C4-2B (cell line): ENCODE measurements around the gene MEF2C.

Experiments used
- H3K27ac ChIP-seq: fragments of 450-650 bp; 2 replicates; pipeline ENCODE4 v1.5.1; 2017
- ZFX ChIP-seq: fragments of 450-650 bp; IDR thresholded peaks from 2 replicates; pipeline ENCODE4 v1.6.1; 2017
- TF ChIP-seq, protein P1 (sequence below): fragments of 450-650 bp; conservative IDR thresholded peaks from 2 replicates; pipeline ENCODE4 v1.5.1; 2017; ENCODE audit warnings: mild to moderate bottlenecking

The MEF2C gene

DNA sequence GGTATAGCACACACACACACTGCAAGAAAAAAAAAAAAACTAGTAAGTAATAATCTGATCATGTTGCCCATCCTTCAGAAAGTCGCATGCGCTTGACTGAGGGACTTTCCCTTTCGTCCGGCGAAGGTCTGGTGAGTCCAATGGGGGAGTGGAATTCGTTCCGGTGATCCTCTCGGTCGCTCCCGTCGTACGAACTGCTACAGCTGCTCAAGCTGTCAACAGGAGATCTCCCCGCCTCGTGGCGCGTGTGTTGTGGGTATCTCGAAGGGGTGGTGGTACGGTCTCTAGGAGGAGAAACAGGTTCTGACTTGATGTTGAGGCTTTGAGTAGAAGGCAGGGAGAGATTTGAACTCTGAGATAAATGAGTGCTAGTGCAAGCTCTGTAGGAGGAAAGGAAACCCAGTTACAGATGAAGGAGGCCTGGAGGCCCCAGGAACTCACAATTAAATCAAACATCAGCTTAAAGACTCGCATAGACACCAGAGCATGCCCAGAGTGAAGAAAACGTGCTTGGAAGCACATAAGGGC lies 160.4 kb downstream of the MEF2C start:
- TF ChIP-seq, protein P1, sequence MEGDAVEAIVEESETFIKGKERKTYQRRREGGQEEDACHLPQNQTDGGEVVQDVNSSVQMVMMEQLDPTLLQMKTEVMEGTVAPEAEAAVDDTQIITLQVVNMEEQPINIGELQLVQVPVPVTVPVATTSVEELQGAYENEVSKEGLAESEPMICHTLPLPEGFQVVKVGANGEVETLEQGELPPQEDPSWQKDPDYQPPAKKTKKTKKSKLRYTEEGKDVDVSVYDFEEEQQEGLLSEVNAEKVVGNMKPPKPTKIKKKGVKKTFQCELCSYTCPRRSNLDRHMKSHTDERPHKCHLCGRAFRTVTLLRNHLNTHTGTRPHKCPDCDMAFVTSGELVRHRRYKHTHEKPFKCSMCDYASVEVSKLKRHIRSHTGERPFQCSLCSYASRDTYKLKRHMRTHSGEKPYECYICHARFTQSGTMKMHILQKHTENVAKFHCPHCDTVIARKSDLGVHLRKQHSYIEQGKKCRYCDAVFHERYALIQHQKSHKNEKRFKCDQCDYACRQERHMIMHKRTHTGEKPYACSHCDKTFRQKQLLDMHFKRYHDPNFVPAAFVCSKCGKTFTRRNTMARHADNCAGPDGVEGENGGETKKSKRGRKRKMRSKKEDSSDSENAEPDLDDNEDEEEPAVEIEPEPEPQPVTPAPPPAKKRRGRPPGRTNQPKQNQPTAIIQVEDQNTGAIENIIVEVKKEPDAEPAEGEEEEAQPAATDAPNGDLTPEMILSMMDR, result no peak
- TF ChIP-seq ZFX, result no peak
- no peak overlapping the region for H3K27ac ChIP-seq

DNA sequence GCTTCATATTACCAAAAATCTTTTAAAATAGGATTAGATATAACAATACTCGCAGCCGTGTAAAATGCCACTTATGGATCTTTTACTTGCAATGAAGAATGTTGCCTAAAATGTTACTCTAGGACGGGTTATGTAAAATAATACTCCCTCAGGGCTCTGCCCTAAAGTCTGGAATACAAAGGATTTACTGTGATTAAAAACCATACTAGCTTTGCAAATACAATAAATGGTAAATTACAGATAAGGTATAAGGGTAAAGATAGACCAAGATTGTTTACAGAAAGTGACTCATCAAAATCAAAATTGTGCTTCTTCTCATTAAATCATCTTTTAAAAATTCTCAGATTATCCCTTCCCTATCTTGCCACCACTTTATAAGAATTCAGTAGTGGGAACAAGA lies 163.6 kb downstream of the MEF2C start:
- no peak overlapping the region for H3K27ac ChIP-seq
- TF ChIP-seq ZFX, result no peak
- TF ChIP-seq, protein P1, result no peak

DNA sequence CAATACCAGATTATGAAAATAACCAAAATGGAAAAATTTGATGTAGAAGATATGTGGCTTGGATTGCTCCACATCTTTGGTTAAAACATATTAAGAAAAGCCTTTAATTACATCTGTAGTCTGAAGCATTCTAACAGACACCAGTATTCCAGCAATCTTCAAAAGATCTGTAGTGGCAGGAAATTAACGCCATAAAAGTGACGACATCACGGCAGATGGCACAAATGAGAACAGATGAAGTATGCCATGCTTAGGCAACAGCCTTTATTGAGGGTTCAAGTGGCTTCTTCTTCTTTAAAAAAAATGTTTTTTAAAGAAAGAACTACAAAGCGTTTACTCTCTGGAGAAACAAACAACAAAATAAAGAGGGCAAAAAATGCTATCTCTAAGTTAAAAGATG lies 164.2 kb downstream of the MEF2C start:
- no peak overlapping the region for H3K27ac ChIP-seq
- TF ChIP-seq, protein P1, result no peak
- TF ChIP-seq ZFX, result no peak

DNA sequence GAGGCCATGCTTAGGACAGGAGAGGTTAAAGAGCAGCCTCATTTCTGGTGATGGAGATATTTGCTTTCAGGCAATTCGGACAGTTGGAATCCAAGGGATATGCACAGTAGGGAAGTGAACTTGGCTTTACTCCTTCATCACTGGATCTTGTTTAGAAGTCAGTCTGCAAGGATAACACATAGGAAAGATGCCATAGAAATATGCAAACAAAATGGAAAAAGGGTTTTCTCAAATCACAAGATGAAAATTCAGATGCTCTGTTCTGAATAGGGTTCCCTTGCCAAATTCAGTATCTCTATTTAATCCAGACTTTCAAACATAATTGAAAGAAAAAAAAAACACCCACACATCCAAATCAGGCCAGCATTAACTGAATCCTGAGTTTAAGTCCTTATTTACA lies 166.9 kb downstream of the MEF2C start:
- no peak overlapping the region for H3K27ac ChIP-seq
- TF ChIP-seq, protein P1, result no peak
- no peak for TF ChIP-seq ZFX

DNA sequence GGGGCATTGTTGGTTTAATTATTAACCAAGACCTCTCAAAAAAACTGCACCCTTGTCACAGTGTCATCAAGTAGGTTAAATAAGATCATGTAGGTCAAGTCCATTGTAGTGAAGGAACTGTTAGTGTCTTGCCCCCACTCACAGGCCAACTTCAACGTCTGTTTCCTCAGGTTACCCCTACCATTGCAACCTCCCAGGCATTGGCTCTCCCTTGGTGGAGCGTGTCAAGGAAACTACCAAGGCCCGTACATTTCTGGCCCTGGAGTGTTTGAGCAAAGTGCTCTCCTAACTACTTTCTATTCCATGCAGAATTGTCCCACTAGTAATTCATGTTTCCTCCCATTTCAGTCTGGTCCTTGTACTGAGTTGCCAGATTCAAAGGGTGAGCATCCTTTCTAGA lies 167.5 kb downstream of the MEF2C start:
- no peak overlapping the region for H3K27ac ChIP-seq
- TF ChIP-seq ZFX, result no peak
- TF ChIP-seq, protein P1, result no peak

DNA sequence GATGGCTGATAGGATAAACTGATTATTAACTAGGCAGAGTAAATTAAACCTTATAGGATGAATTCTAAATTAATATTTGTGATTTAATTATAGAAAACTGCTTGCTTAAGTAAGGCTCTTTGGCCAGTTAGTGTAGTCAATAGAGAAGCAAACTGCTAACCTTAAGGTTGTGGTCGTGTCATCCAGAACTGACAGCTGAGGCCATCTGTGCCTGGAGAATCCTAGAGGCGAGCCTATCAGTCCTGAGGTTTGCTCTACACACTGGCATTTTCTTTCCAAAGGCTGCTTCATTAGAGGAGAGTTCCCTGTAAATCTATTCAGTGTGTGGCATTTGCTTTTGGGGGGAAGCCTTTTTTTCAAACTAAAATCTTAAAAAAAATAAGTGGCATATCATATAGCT lies 169.2 kb downstream of the MEF2C start:
- TF ChIP-seq ZFX, result no peak
- TF ChIP-seq, protein P1, result no peak
- no peak overlapping the region for H3K27ac ChIP-seq

DNA sequence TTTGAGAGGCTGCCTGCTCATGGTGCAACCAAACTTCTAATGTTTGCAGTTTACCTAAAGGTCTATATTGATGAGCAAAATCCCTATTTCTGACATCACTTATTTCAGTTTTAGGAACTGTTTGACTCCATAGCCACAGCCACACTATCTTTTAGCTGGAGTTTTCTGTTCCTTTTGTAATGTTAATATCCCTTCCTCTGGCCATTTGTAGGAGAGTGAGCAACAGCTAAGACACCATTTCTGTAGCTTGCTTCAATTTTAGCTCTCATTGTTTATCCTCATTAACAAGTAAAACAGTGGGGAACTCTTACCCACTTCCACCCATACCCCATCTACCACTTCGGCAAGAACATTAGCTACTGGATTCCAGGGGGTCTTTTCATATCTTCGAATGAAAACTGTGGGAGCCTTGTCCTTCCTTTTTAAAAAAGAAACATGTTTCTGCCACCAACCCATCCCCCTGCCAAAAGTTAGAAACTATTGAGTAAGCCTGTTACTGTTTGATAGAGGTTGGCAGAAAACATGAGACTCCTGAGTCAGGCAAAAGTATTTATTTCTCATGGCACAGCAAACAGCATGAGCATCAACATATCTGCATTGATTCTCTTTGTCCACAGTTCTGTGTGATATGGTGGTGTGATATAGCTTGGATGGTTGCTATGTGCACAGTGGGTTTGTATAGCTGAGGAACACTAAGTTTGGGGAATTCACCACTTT lies 174.1 kb downstream of the MEF2C start:
- no peak overlapping the region for H3K27ac ChIP-seq
- TF ChIP-seq, protein P1, result no peak
- TF ChIP-seq ZFX, result no peak
